ENCODE measurements around the gene GOLPH3.
"Not testable (repeated sequence)": the region's sequence is repeated elsewhere in the genome, so short reads cannot be mapped to it uniquely, and the experiment has no call there.

The GOLPH3 gene

DNA sequence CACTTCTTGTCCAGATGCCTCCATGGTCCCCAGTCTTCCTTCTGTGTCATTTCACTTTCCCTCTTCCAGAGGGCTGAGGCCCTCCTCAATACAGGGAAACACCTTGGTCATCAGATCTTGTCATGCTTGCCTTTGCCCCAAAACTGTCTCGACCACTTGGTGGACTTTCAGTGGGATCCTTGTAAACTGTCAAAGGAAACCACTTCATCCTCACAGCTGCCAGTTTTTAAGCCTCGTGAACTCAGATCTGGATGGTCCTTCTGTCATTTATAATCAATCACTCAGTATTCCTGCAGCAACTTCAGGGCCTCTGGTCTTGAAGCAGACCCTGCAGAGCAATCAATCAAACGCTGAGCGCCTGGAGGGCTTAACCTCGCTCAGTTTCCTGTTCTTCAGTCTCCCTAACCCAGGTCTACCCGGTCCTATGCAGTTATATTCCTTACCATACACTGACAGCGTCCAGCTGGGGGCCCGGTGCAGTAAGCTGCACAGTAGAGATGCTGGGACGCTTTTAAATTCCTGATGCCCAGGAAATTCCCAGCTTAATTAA is 74.6 kb downstream of the GOLPH3 start:
- DNase-seq (ENCODE audit: low read depth in 2 of 2), result no peak

GRCh38 chr5:32098890-32099310 is 75.2 kb downstream of the GOLPH3 start:
- DNase-seq (ENCODE audit: low read depth in 2 of 2), result no peak

DNA sequence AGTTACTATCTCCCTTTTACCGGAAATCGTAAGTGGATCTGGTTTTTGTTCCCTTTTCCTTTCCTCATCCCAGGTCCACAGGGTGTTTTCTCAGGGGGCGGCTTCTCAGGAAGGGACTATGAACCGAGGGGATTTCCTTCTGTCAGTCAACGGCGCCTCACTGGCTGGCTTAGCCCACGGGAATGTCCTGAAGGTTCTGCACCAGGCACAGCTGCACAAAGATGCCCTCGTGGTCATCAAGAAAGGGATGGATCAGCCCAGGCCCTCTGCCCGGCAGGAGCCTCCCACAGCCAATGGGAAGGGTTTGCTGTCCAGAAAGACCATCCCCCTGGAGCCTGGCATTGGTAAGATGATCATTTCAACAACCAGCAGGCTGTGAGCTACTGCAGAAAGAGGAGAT is 75.8 kb downstream of the GOLPH3 start:
- no peak for DNase-seq (ENCODE audit: low read depth in 2 of 2)

DNA sequence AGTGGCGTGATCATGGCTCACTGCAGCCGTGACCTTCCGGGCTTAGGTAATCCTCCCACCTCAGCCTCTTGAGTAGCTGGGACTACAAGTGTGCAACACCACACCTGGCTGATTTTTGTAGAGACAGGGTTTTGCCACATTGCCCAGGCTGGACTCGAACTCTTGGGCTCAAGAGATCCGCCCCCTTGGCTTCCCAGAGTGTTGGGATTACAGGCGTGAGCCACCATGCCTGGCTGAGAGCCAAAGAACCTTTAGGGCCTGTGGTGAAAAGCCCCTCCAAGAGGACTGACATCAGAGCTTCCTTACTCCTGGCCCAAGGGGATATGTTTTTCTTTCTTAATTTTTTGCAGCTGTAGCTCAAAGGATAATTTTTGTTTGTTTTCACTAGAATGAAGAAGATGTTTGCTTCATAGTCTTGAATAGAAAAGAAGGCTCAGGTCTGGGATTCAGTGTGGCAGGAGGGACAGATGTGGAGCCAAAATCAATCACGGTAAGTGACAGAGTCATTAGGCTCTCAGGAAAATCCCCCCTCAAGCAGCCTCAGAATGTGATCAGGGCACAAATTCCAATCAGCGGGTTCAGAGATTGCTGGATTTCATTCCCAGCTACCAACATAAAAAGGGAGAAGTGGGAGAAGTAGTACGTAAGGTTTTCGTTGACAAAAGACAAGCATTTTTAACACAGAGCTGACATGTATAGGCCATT is 77.1 kb downstream of the GOLPH3 start:
- DNase-seq (ENCODE audit: low read depth in 2 of 2), result no peak

GRCh38 chr5:32095261-32095671 is 78.9 kb downstream of the GOLPH3 start:
- DNase-seq (ENCODE audit: low read depth in 2 of 2), result no peak

- no peak for DNase-seq (ENCODE audit: low read depth in 2 of 2)
These were observed 79.4 kb downstream of the GOLPH3 start for GRCh38 chr5:32094691-32095090.

GRCh38 chr5:32092938-32093812 is 80.9 kb downstream of the GOLPH3 start:
- peak; percentile 19 to 48 for DNase-seq (ENCODE audit: low read depth in 2 of 2)

DNA sequence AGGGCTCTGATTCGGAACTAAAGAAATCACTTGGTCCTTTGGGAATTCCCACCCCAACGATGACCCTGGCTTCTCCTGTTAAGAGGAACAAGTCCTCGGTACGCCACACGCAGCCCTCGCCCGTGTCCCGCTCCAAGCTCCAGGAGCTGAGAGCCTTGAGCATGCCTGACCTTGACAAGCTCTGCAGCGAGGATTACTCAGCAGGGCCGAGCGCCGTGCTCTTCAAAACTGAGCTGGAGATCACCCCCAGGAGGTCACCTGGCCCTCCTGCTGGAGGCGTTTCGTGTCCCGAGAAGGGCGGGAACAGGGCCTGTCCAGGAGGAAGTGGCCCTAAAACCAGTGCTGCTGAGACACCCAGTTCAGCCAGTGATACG is 83.4 kb downstream of the GOLPH3 start:
- no peak for DNase-seq (ENCODE audit: low read depth in 2 of 2)

DNA sequence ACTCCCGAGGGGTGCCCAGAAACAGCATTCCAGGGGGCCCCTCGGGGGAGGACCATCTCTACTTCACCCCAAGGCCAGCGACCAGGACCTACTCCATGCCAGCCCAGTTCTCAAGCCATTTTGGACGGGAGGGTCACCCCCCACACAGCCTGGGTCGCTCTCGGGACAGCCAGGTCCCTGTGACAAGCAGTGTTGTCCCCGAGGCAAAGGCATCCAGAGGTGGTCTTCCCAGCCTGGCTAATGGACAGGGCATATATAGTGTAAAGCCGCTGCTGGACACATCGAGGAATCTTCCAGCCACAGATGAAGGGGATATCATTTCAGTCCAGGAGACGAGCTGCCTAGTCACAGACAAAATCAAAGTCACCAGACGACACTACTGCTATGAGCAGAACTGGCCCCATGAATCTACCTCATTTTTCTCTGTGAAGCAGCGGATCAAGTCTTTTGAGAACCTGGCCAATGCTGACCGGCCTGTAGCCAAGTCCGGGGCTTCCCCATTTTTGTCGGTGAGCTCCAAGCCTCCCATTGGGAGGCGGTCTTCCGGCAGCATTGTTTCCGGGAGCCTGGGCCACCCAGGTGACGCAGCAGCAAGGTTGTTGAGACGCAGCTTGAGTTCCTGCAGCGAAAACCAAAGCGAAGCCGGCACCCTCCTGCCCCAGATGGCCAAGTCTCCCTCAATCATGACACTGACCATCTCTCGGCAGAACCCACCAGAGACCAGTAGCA is 83.9 kb downstream of the GOLPH3 start:
- no peak for DNase-seq (ENCODE audit: low read depth in 2 of 2)

GRCh38 chr5:32089146-32090000 is 84.7 kb downstream of the GOLPH3 start:
- DNase-seq (ENCODE audit: low read depth in 2 of 2), result no peak

DNA sequence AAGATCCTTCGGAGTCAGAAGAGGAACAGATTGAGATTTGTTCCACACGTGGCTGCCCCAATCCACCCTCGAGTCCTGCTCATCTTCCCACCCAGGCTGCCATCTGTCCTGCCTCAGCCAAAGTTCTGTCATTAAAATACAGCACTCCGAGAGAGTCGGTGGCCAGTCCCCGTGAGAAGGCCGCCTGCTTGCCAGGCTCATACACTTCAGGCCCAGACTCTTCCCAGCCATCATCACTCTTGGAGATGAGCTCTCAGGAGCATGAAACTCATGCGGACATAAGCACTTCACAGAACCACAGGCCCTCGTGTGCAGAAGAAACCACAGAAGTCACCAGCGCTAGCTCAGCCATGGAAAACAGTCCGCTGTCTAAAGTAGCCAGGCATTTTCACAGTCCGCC is 85.9 kb downstream of the GOLPH3 start:
- DNase-seq (ENCODE audit: low read depth in 2 of 2), result no peak

- DNase-seq (ENCODE audit: low read depth in 2 of 2), result no peak
These were observed 86.7 kb downstream of the GOLPH3 start for GRCh38 chr5:32087086-32088082.

- DNase-seq (ENCODE audit: low read depth in 2 of 2), result no peak
These were observed 90.1 kb downstream of the GOLPH3 start for GRCh38 chr5:32083981-32084430.

DNA sequence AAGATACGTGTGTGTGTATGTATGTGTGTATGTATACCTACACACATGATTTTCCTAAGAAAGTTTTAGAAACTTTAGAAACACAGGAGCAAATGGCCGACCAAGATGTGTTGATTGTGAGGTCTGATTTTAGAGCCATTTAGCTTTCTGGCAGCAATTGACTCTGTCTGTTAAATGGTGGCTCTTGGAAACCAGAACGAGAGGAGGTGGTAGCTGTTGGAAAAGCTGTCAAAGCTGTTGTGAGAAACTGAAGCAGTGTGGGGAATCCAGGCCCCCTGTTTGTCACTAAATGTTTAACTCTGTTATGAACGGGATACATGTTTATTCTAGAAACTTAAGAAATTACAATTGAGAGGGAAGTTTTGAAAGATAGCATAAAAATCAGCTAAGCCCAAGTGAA is 91.4 kb downstream of the GOLPH3 start:
- no peak for DNase-seq (ENCODE audit: low read depth in 2 of 2)

GRCh38 chr5:32080565-32080964 is 93.6 kb downstream of the GOLPH3 start:
- DNase-seq (ENCODE audit: low read depth in 2 of 2), result not testable (repeated sequence)

- not testable (repeated sequence) for DNase-seq (ENCODE audit: low read depth in 2 of 2)
These were observed 95.3 kb downstream of the GOLPH3 start for GRCh38 chr5:32078855-32079254.

GRCh38 chr5:32076699-32077695 is 97.1 kb downstream of the GOLPH3 start:
- no peak for DNase-seq (ENCODE audit: low read depth in 2 of 2)
